HG02571 (cell line): ENCODE measurements around the gene RNASE2.
"Not testable (repeated sequence)": the region's sequence is repeated elsewhere in the genome, so short reads cannot be mapped to it uniquely, and the experiment has no call there.

Experiments used
- ATAC-seq: cut with Tn5 transposase; IDR thresholded peaks from one replicate; pipeline ENCODE4 v1.9.1; 2021; ENCODE audit warnings: mild to moderate bottlenecking, moderate library complexity; ENCODE audit not compliant: unreplicated experiment

The RNASE2 gene

DNA sequence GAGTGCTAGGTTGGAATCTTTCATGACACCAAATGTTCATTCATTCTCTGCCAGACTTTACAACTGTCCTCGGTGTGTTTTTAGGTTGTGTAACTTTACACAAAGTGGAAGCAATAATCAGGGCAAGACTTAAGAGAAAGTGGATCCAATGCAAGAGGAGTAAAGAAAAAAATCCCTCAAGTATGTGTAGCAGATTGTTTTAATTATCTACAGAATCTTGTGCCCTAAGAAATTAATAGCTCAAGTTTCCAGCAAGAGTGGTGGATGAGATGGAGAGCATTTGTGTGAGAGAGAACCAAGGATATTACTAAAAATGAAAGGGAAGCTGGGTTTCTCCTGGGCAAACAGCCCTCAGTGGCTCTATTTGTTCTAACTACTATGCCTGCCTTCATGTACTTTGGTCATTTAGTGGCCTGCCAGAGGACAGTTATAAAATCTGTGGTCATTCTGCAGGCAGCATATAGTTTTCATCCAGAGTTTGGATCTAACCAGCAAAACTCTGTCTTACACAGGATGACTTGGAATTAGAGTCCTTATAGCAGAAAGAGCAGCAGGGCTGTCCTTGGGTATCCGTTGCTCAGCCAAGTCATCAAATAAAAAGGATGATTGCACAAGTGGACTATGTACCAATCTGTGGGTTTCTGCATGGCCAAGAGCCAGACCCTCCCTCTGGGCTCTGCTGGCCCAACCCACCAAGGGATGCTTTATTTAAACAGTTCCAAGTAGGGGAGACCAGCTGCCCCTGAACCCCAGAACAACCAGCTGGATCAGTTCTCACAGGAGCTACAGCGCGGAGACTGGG, at the start of gene RNASE2:
Gene RNASE2, plus strand, starts transcription at position 752 of the 802 bp plus-strand sequence. CDS start 285 bp downstream, outside the sequence.
- ATAC-seq: not testable (repeated sequence)

DNA sequence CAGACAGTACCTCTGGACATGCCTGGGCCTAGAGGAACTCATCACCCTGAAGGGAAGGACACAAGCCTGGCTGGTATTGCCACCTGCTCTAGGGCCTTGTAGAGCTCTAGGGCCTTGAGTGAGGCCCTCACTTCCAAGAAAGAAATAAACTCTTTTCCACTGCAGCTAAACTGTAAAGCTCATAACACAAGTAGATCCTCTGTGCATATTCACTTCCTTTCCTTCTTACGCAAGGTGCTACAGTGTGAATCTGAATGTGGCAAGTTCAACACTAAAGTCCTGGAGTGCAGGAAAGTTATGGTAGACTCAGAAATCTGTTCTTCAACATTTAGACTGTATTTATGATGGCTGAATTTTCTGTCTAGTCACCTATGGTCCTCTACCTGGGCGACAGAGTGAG, 49.6 kb upstream of the RNASE2 start:
- ATAC-seq: no peak

DNA sequence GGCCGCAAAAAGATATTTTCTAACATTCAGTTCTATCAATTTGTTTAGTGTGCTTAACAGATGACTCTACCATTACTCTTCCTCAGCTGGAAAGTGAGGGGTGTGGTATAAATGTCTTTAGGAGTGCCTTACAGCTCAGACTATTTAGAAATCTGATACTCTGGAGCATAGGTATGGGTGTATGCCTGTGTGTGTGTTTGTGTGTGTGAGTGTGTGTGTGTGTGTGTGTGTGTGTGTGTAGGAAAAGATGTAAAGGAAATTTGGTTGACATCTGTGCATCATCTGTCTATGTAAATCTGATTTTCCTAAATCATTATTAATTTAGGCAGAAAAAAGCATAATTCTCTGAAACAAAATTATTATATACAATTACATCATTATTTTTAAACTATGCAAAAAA, 48.1 kb upstream of the RNASE2 start:
- ATAC-seq: no peak

- ATAC-seq: not testable (repeated sequence)
Measured at GRCh38 chr14:20910822-20911221, 44.5 kb upstream of the RNASE2 start.

GRCh38 chr14:20919038-20919756, 36.1 kb upstream of the RNASE2 start:
- not testable (repeated sequence) for ATAC-seq

GRCh38 chr14:20923766-20924297, 31.5 kb upstream of the RNASE2 start:
- not testable (repeated sequence) for ATAC-seq

GRCh38 chr14:20934148-20934762, 21.0 kb upstream of the RNASE2 start:
- ATAC-seq: no peak

DNA sequence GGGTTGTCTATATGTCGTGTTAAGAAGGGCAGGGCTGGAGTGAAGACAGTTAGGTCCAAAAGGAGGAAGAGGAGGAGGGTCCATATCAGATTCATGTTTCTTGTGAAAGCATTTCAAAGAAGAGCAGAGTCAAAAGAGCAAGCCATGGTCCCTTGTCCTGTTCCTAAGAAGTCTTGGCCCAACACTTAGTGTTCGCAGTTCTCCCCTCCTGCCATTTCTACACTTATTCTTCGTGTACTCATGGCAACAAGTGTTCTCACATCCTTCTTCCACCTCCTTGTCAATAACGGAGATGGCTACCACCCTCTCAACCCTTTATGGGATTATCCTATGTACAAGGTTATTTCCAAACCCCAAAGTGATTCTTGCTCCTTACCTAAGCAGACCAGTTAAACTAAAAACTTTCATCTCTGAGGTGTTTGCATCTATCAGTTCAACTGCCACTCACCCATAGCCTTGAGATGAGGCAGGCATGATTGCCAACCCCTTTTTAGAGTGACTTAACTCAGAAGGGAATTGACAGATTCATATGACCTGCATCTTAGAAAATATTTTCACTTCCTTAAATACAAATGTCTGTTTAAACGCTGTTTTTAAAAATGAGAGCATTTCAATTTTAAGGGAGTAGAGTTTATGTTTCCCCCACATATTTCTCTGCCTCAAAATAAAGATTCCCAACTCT, 19.8 kb upstream of the RNASE2 start:
- ATAC-seq: no peak

- ATAC-seq: not testable (repeated sequence)
Measured at GRCh38 chr14:20945146-20945545, 10.1 kb upstream of the RNASE2 start.

- not testable (repeated sequence) for ATAC-seq
Measured at GRCh38 chr14:20946707-20947106, 8.6 kb upstream of the RNASE2 start.

DNA sequence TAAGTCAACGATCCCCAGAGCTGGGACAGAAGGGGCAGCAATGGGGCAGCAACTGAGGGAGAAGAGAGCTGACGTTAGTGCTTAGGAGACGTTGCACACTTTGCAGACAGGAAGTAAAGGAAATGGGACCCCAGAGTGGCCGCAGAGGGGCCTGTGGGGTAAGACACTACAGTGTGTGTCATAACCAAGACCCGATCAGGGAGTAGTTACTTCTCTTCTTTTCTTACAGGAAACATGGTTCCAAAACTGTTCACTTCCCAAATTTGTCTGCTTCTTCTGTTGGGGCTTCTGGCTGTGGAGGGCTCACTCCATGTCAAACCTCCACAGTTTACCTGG, 219 bp downstream of the RNASE2 start:
- not testable (repeated sequence) for ATAC-seq

DNA sequence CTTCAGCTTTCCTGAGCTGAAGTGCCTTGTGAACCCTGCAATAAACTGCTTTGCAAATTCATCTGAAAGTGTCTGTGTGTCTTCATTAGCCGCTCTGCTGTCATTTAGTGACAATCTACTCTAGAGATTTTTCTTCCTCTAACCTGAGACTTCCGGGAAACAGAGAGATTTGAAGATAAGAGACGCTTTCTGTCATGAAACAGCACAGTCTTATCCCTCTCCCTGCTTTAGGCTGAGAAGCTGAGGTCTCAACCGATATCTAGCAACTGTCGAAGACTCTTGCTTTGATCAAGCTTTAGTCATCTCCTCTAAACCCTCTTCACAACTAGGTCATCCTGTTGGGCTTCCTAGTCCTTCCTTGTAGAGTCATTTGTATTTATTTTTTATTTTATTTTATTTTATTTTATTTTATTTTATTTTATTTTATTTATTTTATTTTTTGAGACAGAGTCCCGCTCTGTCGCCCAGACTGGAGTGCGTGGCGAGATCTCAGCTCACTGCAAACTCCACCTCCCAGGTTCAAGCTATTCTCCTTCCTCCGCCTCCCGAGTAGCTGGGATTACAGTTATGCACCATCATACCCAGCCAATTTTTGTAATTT, 1.2 kb downstream of the RNASE2 start:
- ATAC-seq: no peak

- ATAC-seq: not testable (repeated sequence)
Measured at GRCh38 chr14:20958946-20959345, 3.7 kb downstream of the RNASE2 start.

GRCh38 chr14:20969336-20969735, 14.0 kb downstream of the RNASE2 start:
- no peak for ATAC-seq

- no peak for ATAC-seq
Measured at GRCh38 chr14:20970647-20970982, 15.3 kb downstream of the RNASE2 start.

GRCh38 chr14:20970983-20971704, 15.9 kb downstream of the RNASE2 start:
- ATAC-seq: peak; percentile 96

DNA sequence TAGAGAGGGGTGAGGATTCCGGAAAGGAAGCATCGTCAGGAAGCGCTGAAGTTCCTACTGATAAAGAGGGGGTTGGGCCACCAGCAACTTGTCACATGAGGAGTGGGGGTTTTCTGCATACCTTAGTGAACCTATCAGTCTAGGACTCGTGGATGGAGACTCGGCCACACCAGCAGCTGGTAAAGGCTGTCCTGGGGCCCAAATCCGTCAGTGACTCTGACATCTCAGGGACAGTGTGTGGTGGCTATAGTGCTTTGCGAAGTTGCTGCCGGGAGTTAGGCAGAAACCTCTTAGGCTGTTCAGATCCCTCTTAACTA, 16.4 kb downstream of the RNASE2 start:
- peak; percentile 12 for ATAC-seq

DNA sequence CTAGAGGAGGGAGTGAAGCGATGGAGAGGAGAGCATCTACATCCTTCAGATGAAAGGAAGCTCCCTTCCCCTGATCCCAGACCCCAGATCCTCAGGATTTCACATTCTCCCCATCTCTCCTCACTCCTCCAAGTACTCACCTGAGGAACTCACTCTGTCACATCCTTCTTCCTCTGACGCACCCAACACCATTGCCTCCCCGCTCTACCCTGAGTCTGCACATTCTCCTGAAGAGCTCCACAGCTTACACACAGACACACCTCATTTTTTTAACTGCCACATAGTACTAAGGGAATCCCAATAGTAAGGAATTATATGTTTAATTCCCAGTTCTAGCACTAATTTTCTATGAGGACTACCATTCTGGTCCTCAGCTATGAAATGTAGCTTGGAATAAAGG, 18.2 kb downstream of the RNASE2 start:
- no peak for ATAC-seq

DNA sequence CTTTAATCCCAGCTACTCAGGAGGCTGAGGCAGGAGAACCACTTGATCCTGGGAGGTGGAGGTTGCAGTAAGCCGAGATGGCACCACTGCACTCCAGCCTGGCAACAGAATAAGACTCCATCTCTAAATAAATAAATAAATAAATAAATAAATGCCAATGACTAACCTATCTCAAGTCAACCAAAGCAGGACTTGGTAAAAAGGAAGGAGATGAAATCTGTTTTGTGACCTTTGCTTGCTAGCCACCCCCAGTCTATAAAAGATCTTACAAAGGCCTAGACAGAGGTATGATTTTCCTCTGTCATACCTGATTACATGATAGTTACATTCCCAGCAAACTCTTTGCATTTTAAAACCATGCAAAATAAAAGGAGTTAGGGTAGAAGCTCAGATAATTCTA, 21.0 kb downstream of the RNASE2 start:
- ATAC-seq: no peak

DNA sequence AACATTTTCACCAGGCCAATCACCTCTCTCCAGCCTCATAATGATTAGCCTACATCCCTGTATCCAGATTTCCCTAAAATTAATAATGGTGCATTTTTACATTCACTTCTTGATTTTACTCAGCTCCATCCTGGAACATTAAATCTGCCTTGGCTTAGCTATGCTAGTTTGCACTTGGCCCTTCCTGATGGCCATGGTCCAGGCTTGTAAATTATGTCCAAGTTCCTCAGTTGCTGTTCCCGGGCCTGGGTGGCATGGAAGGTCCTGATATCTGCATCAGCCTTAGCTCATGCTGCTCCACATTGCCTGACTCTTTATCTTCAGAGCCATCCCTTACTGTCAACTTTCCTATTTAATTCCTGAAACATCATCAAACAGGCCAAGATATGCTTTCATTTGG, 23.4 kb downstream of the RNASE2 start:
- no peak for ATAC-seq
